Motor neuron (in vitro differentiated cells): Measurements from ENCODE around the gene PYDC1. TPM values are rescaled to one million over a fixed set of nuclear protein-coding genes. Genes with fewer than 3 reads are reported as not detected.
"Not testable (repeated sequence)": the region's sequence is repeated elsewhere in the genome, so short reads cannot be mapped to it uniquely, and the experiment has no call there.

Experiments used
- ATAC-seq, 8 experiments: fragments of 200-7000 bp; cut with Tn5 transposase; replicated peaks in 6 of 8; 2 replicates each; pipeline ENCODE4 v1.8.0; 2021; ENCODE audit warnings: mild to moderate bottlenecking in 8 of 8, moderate library complexity in 8 of 8
- H3K27ac ChIP-seq, 2 donors: fragments of 250-450 bp; sonication (Bioruptor Pico); 2 replicates each; pipeline ENCODE4 v1.9.0; 2021; ENCODE audit warnings: antibody characterized with exemption in 2 of 2, mild to moderate bottlenecking in 2 of 2, moderate library complexity in 1 of 2
- H3K4me1 ChIP-seq, 2 donors: fragments of 250-450 bp; sonication (Bioruptor Pico); replicated peaks in 1 of 2; 2 replicates each; pipeline ENCODE4 v1.6.1; 2021; ENCODE audit warnings: antibody characterized with exemption in 2 of 2, mild to moderate bottlenecking in 2 of 2, moderate library complexity in 1 of 2
- H3K4me3 ChIP-seq, 5 donors: fragments of 250-450 bp; sonication (Bioruptor Pico); 2 replicates each; pipeline ENCODE4 v1.9.0; 2021; ENCODE audit warnings: antibody characterized with exemption in 5 of 5, mild to moderate bottlenecking in 5 of 5, moderate library complexity in 4 of 5
- WGBS, 10 experiments: fragments of 450-650 bp; shearing (Covaris generic); methylation state at CpG; one replicate each; pipeline ENCODE4 v1.0.0; 2022; 5-methylcytosine and 5-hydroxymethylcytosine counted together
- in situ Hi-C, 9 experiments: fragments of 400-800 bp; cut with MboI; loops; one replicate each; pipeline ENCODE4 v1.15.0; 2021; ENCODE audit warnings: low sequenced_read_pairs in 9 of 9, low pct_unique_long_range_greater_than_20kb in 2 of 9; ENCODE audit not compliant: unreplicated experiment in 9 of 9
- total RNA-seq, 8 experiments: library from RNA; unstranded; fragments of 300-600 nt; gene quantifications; 2 replicates each; pipeline versions ENCODE4 v1.2.3 to v1.2.4, GENCODE V29; 2022

Gene PYDC1
- total RNA-seq, 8 experiments from 2014 or later = 0.22 to 0.52 (median 0.39) TPM; not detected in 4

DNA sequence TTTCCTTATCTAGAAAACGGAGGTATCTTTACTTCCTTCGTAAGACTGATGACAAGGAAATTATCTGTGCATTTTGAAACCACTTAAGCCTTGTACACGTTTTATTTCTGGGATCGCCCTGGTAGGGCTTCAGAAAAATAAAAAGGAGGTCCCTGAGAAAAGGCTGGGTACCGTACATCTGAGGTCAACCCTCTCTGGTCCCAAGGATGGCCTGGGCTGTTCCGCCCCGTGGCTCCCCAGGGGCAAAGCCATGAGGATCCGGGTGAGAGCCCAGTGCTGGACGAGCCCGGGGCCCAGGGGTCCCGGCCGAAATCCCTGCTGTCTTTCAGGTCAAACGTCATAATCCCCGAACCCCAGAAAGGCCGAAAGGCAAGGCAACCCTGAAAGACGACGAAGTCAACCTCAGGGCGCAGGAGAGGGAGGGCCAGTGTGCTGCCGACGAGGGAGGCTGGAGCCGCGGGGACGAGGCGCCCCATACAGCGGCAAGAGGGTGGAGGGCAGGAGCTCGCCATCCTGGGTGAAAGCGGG, 37.7 kb downstream of the PYDC1 start:
- peaks cover 16 to 22% of the 10 kb centered on the region in 2 donors for H3K4me1 ChIP-seq
- H3K4me3 ChIP-seq = peak overlapping the region; percentile 86 to 97 (median 92)
- peak in 7 of 8 experiments; percentile 0 to 9 (median 2) for ATAC-seq
- in situ Hi-C loops = no loop called here
- H3K27ac ChIP-seq = peak overlapping the region; percentile 99
- WGBS, 10 experiments = 0 to 27% (median 9%) methylated on average over 3 to 19 of the region's 27 CpGs; no CpG with 5 or more reads in 2 of the 10 experiments

- Histone ChIP-seq H3K27ac (no peak overlapping the region), H3K4me1 (peaks cover 7 to 9% of the 10 kb centered on the region in 2 donors), H3K4me3 (no peak overlapping the region)
- in situ Hi-C loops = no loop called here
- no peak for ATAC-seq
- 80 to 100% (median 100%) methylated on average over 1 to 3 of the region's 3 CpGs; no CpG with 5 or more reads in 4 of the 10 experiments for WGBS, 10 experiments
Measured at GRCh38 chr16:31177136-31177535, 39.8 kb downstream of the PYDC1 start.

DNA sequence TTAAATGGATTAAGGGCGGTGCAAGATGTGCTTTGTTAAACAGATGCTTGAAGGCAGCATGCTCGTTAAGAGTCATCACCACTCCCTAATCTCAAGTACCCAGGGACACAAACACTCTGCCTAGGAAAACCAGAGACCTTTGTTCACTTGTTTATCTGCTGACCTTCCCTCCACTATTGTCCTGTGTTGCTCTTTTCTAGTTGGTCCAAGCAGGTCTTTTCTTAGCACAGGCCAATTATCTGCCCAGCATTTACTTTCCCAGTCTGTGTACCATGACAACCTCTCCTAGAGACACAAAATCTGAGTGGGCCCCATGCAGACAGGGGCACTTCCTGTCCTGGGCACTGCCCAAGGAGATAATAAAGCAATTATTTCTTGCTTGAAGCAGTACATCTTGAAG, 46.9 kb downstream of the PYDC1 start:
- H3K27ac ChIP-seq, H3K4me1 ChIP-seq, H3K4me3 ChIP-seq: not testable (repeated sequence)
- no CpG with 5 or more reads among the region's 2 CpGs for WGBS, 10 experiments
- peak; percentile 45 to 100 (median 94) for ATAC-seq
- in situ Hi-C loops = loop anchor here in 1 of 9 experiments (25.0 kb wide), 1 partner anchor 183 kb away; the partner anchor contains the start of gene HSD3B7

GRCh38 chr16:31168848-31169247, 48.1 kb downstream of the PYDC1 start:
- in situ Hi-C loops = loop anchor here in 1 of 9 experiments (25.0 kb wide), 1 partner anchor 182 kb away; the partner anchor contains the start of gene HSD3B7
- ATAC-seq = peak in 1 of 8 experiments; percentile 20
- Histone ChIP-seq H3K4me3 (no peak overlapping the region), H3K27ac (no peak overlapping the region), H3K4me1 (peaks cover 0 to 10% of the 10 kb centered on the region in 2 donors)
- WGBS, 10 experiments = 0 to 93% (median 59%) methylated on average over 1 to 2 of the region's 2 CpGs; no CpG with 5 or more reads in 1 of the 10 experiments

DNA sequence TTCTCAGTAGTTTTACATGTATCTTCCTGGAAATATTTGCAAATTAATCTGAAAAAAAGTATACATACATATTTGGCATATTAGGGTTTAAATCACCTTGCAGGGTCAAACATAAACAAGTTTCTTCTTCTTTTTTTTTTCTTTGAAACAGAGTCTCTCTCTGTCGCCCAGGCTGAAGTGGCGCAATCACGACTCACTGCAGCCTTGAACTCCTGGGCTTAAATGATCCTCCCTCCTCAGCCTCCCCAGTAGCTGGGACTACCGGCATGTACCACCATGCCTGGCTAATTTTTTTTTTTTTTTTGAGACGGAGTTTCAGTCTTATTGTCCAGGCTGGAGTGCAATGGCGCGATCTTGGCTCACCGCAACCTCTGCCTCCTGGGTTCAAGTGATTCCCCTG, 49.6 kb downstream of the PYDC1 start:
- in situ Hi-C loops = loop anchor here in 1 of 9 experiments (25.0 kb wide), 1 partner anchor 180 kb away; the partner anchor contains the start of gene HSD3B7
- WGBS, 10 experiments = 62 to 100% (median 90%) methylated on average over 1 to 8 of the region's 8 CpGs; no CpG with 5 or more reads in 2 of the 10 experiments
- no peak for ATAC-seq

More for the DNA sequence above, 49.6 kb downstream of the PYDC1 start:
- Histone ChIP-seq H3K27ac (no peak overlapping the region), H3K4me3 (no peak overlapping the region), H3K4me1 (peaks cover 0 to 10% of the 10 kb centered on the region in 2 donors)

Other genes with a start within 250 kb of the PYDC1 start
- 10 to 100 TPM in 1 of 8 experiments, 1 to 10 TPM in 6, under 1 TPM in 1; 0.67 to 68.7 (median 1.6) TPM for gene HSD3B7, start 231.9 kb downstream of the PYDC1 start, total RNA-seq
- 10 to 100 TPM in 4 of 8 experiments, 1 to 10 TPM in 2, under 1 TPM in 2; 0.45 to 20.9 (median 10.0) TPM for gene STX1B, start 206.5 kb downstream of the PYDC1 start, total RNA-seq
- 10 to 100 TPM; 14.0 to 47.5 (median 24.3) TPM for gene STX4, start 183.6 kb downstream of the PYDC1 start, total RNA-seq
- gene ZNF668, start 142.9 kb downstream of the PYDC1 start, total RNA-seq = 10 to 100 TPM in 3 of 8 experiments, 1 to 10 TPM in 5; 7.5 to 17.6 (median 9.1) TPM
- gene ZNF646, start 142.7 kb downstream of the PYDC1 start, total RNA-seq = 10 to 100 TPM in 7 of 8 experiments, 1 to 10 TPM in 1; 9.8 to 23.0 (median 12.6) TPM
- 1 to 10 TPM in 7 of 8 experiments, under 1 TPM in 1; 0.36 to 6.0 (median 3.5) TPM for gene PRSS53, start 128.2 kb downstream of the PYDC1 start, total RNA-seq
- 100 to 1,000 TPM in 1 of 8 experiments, 10 to 100 TPM in 7; 53.8 to 109 (median 72.4) TPM for gene VKORC1, start 122.3 kb downstream of the PYDC1 start, total RNA-seq
- gene BCKDK, start 108.7 kb downstream of the PYDC1 start, total RNA-seq = 10 to 100 TPM; 14.1 to 46.8 (median 19.6) TPM
- 10 to 100 TPM; 27.9 to 64.3 (median 54.0) TPM for gene KAT8, start 99.5 kb downstream of the PYDC1 start, total RNA-seq
- gene PRSS8, start 81.4 kb downstream of the PYDC1 start, total RNA-seq = 1 to 10 TPM in 1 of 8 experiments, under 1 TPM in 6, not detected in 1; 0.21 to 1.1 (median 0.55) TPM
- 1 to 10 TPM in 3 of 8 experiments, under 1 TPM in 5; 0.36 to 3.8 (median 0.82) TPM for gene PRSS36, start 67.1 kb downstream of the PYDC1 start, total RNA-seq
- gene FUS, start 37.0 kb downstream of the PYDC1 start, total RNA-seq = 100 to 1,000 TPM in 3 of 8 experiments, 10 to 100 TPM in 5; 31.7 to 375 (median 75.1) TPM
- 10 to 100 TPM in 2 of 8 experiments, 1 to 10 TPM in 2, under 1 TPM in 4; 0.43 to 45.6 (median 1.2) TPM for gene PYCARD, start 14.4 kb downstream of the PYDC1 start, total RNA-seq
- gene TRIM72, start 3.0 kb downstream of the PYDC1 start, total RNA-seq = under 1 TPM in 7 of 8 experiments, not detected in 1; 0.05 to 0.57 (median 0.13) TPM
- 1 to 10 TPM in 2 of 8 experiments, under 1 TPM in 2, not detected in 4; 0.33 to 1.3 (median 0.95) TPM for gene ITGAM, start 42.8 kb upstream of the PYDC1 start, total RNA-seq
- 10 to 100 TPM in 1 of 8 experiments, 1 to 10 TPM in 1, under 1 TPM in 3, not detected in 3; 0.08 to 90.0 (median 1.00) TPM for gene ITGAX, start 138.0 kb upstream of the PYDC1 start, total RNA-seq
- under 1 TPM in 3 of 8 experiments, not detected in 5; 0.33 to 0.36 (median 0.35) TPM for gene ITGAD, start 176.2 kb upstream of the PYDC1 start, total RNA-seq
- not detected for gene COX6A2, start 211.2 kb upstream of the PYDC1 start, total RNA-seq
- 1 to 10 TPM in 6 of 8 experiments, under 1 TPM in 2; 0.25 to 4.1 (median 2.2) TPM for gene ZNF843, start 225.7 kb upstream of the PYDC1 start, total RNA-seq
- 10 to 100 TPM in 3 of 8 experiments, 1 to 10 TPM in 5; 7.4 to 12.3 (median 9.4) TPM for gene ARMC5, start 242.4 kb upstream of the PYDC1 start, total RNA-seq